Measurements from ENCODE around the gene SETD6. TPM values are rescaled to one million over a fixed set of nuclear protein-coding genes. Genes with fewer than 3 reads are reported as not detected.

SETD6 gene
- total RNA-seq, 1 donor from 2014 or later = 79.1 TPM

DNA sequence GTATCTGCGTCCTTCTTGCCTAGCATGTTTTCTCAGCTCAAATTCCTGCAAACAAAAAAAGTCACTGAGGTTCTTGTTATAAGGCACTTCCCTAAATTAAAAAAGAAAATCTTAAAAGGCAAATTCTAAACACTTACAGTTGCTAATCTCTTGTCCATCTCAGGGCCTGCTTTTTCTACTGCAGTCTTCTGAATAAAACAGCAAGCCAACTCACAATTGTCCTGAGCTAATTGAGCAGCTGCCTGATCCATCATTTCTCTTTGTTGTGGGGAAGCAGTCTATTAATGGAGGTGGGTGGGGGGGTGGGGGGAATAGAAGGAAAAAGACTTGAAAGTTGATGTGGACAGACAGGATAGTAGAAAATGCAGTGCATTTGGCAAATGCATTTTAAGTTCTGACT, 27.0 kb downstream of the SETD6 start:
- no peak overlapping the region for H3K27ac ChIP-seq
- H3K27me3 ChIP-seq = no peaks in the 10 kb centered on the region
- no peak for TF ChIP-seq POLR2AphosphoS5 (IDR thresholded peaks at IDR 0.05; ENCODE audit: insufficient read depth in 1 of 2, low read depth in 1 of 2)
- no peak for TF ChIP-seq POLR2A (IDR thresholded peaks at IDR 0.05)
- TF ChIP-seq CTCF (IDR thresholded peaks at IDR 0.05) = no peak
- H3K4me1 ChIP-seq = no peaks in the 10 kb centered on the region
- DNase-seq (ENCODE audit: extremely low spot score in 2 of 2) = no peak
- H3K4me3 ChIP-seq = no peak overlapping the region
- H3K9me3 ChIP-seq = no peaks in the 10 kb centered on the region
- intact Hi-C loops (cut with DNase I) = no loop called here
- peaks cover 0 to 99% of the 10 kb centered on the region in 2 donors for H3K36me3 ChIP-seq

GRCh38 chr16:58543685-58544084, 28.4 kb downstream of the SETD6 start:
- intact Hi-C loops (cut with DNase I) = no loop called here
- H3K27me3 ChIP-seq = no peaks in the 10 kb centered on the region
- no peaks in the 10 kb centered on the region for H3K9me3 ChIP-seq
- H3K36me3 ChIP-seq = peaks cover 0 to 98% of the 10 kb centered on the region in 2 donors
- no peak overlapping the region for H3K27ac ChIP-seq
- no peak for DNase-seq (ENCODE audit: extremely low spot score in 2 of 2)
- no peaks in the 10 kb centered on the region for H3K4me1 ChIP-seq
- TF ChIP-seq POLR2A (IDR thresholded peaks at IDR 0.05) = no peak
- TF ChIP-seq POLR2AphosphoS5 (IDR thresholded peaks at IDR 0.05; ENCODE audit: insufficient read depth in 1 of 2, low read depth in 1 of 2) = no peak
- TF ChIP-seq CTCF (IDR thresholded peaks at IDR 0.05) = no peak
- H3K4me3 ChIP-seq = no peak overlapping the region

GRCh38 chr16:58548378-58548777, 33.1 kb downstream of the SETD6 start:
- Histone ChIP-seq H3K4me1 (no peaks in the 10 kb centered on the region), H3K4me3 (no peak overlapping the region), H3K27ac (no peak overlapping the region), H3K9me3 (no peaks in the 10 kb centered on the region), H3K27me3 (no peaks in the 10 kb centered on the region), H3K36me3 (peaks cover 0 to 95% of the 10 kb centered on the region in 2 donors)
- DNase-seq (ENCODE audit: extremely low spot score in 2 of 2) = no peak
- intact Hi-C loops (cut with DNase I) = no loop called here
- TF ChIP-seq POLR2A (IDR thresholded peaks at IDR 0.05) (no peak), CTCF (IDR thresholded peaks at IDR 0.05) (no peak), POLR2AphosphoS5 (IDR thresholded peaks at IDR 0.05; ENCODE audit: insufficient read depth in 1 of 2, low read depth in 1 of 2) (no peak)

- H3K27ac ChIP-seq = no peak overlapping the region
- peaks cover 0 to 92% of the 10 kb centered on the region in 2 donors for H3K36me3 ChIP-seq
- H3K4me3 ChIP-seq = no peak overlapping the region
- no peak for TF ChIP-seq POLR2AphosphoS5 (IDR thresholded peaks at IDR 0.05; ENCODE audit: insufficient read depth in 1 of 2, low read depth in 1 of 2)
- no peak for TF ChIP-seq CTCF (IDR thresholded peaks at IDR 0.05)
- TF ChIP-seq POLR2A (IDR thresholded peaks at IDR 0.05) = no peak
- no peaks in the 10 kb centered on the region for H3K27me3 ChIP-seq
- H3K9me3 ChIP-seq = no peaks in the 10 kb centered on the region
- intact Hi-C loops (cut with DNase I) = no loop called here
- H3K4me1 ChIP-seq = no peaks in the 10 kb centered on the region
- DNase-seq (ENCODE audit: extremely low spot score in 2 of 2) = no peak
Observed at GRCh38 chr16:58551496-58551895, 36.2 kb downstream of the SETD6 start.

- TF ChIP-seq POLR2A (IDR thresholded peaks at IDR 0.05) = no peak
- TF ChIP-seq CTCF (IDR thresholded peaks at IDR 0.05) = no peak
- no peak for TF ChIP-seq POLR2AphosphoS5 (IDR thresholded peaks at IDR 0.05; ENCODE audit: insufficient read depth in 1 of 2, low read depth in 1 of 2)
- Histone ChIP-seq H3K36me3 (peaks cover 3 to 75% of the 10 kb centered on the region in 2 donors), H3K27me3 (no peaks in the 10 kb centered on the region), H3K4me1 (no peaks in the 10 kb centered on the region), H3K27ac (no peak overlapping the region), H3K9me3 (no peaks in the 10 kb centered on the region), H3K4me3 (no peak overlapping the region)
- intact Hi-C loops (cut with DNase I) = no loop called here
- no peak for DNase-seq (ENCODE audit: extremely low spot score in 2 of 2)
Observed at GRCh38 chr16:58556678-58557077, 41.4 kb downstream of the SETD6 start.
